Liver (tissue), 3 donors: Measurements from ENCODE around the gene ATP4A.

ENCODE experiments used
- FOXA1 ChIP-seq: IDR thresholded peaks from 2 replicates; pipeline ENCODE4 v1.6.1; 2016; ENCODE audit warnings: antibody characterized with exemption
- GABPA ChIP-seq, 2 donors: IDR thresholded peaks in 1 of 2; conservative IDR thresholded peaks in 1 of 2; 2 replicates each; pipeline ENCODE4 v1.6.1; 2016; ENCODE audit warnings: antibody characterized with exemption in 2 of 2, mild to moderate bottlenecking in 1 of 2, moderate library complexity in 1 of 2
- RAD21 ChIP-seq, 2 donors: IDR thresholded peaks; 2 replicates each; pipeline ENCODE4 v1.6.1; 2016; ENCODE audit warnings: antibody characterized with exemption in 2 of 2, mild to moderate bottlenecking in 2 of 2
- RXRA ChIP-seq, 2 donors: IDR thresholded peaks; 2 replicates each; pipeline ENCODE4 v1.6.1; 2017 to 2018; ENCODE audit warnings: antibody characterized with exemption in 2 of 2, mild to moderate bottlenecking in 1 of 2
- TAF1 ChIP-seq: conservative IDR thresholded peaks from 2 replicates; pipeline ENCODE4 v1.6.1; 2016; ENCODE audit warnings: antibody characterized with exemption, mild to moderate bottlenecking
- YY1 ChIP-seq: IDR thresholded peaks from 2 replicates; pipeline ENCODE4 v1.6.1; 2016; ENCODE audit warnings: antibody characterized with exemption, mild to moderate bottlenecking
- TF ChIP-seq, protein P1 (sequence below): fragments of 150-350 bp; IDR thresholded peaks from 2 replicates; pipeline ENCODE4 v1.5.1; 2017; ENCODE audit warnings: improper control_type of control experiment, low read depth, low read length; ENCODE audit not compliant: missing input control
- TF ChIP-seq, protein P2 (sequence below): IDR thresholded peaks from 2 replicates; pipeline ENCODE4 v1.6.1; 2016; ENCODE audit warnings: antibody characterized with exemption, mild to moderate bottlenecking
- TF ChIP-seq, protein P3 (sequence below): IDR thresholded peaks from 2 replicates; pipeline ENCODE4 v1.6.1; 2016; ENCODE audit warnings: antibody characterized with exemption
- TF ChIP-seq, protein P4 (sequence below): IDR thresholded peaks from 2 replicates; pipeline ENCODE4 v1.6.1; 2016; ENCODE audit warnings: antibody characterized with exemption
- donor health status: healthy.
- donor health status: healthy.

DNA sequence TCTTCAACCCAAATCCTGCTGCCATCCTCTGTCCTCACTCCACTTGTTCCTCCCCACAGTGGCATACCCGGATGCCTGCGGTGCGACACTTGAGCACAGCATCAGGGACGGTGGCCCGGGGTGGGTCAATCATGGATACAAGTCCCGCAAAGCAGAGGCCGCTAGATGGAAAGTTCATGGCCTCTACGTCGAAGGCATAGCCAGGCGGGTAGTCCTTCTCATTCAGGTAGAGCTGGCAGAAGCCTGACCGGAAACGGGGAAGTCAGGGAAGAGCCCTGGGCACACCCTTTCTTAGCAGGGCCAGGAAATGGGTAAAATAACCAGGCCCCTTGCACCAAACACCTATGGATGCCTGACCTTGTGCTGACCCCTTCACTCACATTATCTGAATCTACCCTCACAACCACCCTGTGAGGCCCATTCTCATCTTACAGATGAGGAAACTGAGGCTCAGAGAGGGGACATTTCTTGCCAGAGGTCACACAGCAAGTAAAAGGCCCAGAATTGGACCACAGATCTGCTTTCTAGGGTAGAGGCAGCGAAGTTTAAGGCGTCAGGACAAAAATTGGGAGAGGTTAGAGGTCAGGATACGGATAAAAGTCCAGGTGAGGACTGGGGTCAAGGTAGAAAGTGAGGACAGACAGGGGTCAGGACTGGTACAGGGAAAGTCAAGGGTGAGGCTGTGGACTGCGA is 6.5 kb downstream of the ATP4A start:
- TF ChIP-seq, protein P1, sequence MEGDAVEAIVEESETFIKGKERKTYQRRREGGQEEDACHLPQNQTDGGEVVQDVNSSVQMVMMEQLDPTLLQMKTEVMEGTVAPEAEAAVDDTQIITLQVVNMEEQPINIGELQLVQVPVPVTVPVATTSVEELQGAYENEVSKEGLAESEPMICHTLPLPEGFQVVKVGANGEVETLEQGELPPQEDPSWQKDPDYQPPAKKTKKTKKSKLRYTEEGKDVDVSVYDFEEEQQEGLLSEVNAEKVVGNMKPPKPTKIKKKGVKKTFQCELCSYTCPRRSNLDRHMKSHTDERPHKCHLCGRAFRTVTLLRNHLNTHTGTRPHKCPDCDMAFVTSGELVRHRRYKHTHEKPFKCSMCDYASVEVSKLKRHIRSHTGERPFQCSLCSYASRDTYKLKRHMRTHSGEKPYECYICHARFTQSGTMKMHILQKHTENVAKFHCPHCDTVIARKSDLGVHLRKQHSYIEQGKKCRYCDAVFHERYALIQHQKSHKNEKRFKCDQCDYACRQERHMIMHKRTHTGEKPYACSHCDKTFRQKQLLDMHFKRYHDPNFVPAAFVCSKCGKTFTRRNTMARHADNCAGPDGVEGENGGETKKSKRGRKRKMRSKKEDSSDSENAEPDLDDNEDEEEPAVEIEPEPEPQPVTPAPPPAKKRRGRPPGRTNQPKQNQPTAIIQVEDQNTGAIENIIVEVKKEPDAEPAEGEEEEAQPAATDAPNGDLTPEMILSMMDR: no peak
- TF ChIP-seq GABPA (IDR thresholded peaks at IDR 0.05 in 1 of 2, conservative IDR thresholded peaks at IDR 0.05 in 1 of 2) (no peak), RXRA (IDR thresholded peaks at IDR 0.05) (no peak), FOXA1 (no peak), TAF1 (no peak), RAD21 (IDR thresholded peaks at IDR 0.05) (no peak), YY1 (no peak)
- TF ChIP-seq, protein P2, sequence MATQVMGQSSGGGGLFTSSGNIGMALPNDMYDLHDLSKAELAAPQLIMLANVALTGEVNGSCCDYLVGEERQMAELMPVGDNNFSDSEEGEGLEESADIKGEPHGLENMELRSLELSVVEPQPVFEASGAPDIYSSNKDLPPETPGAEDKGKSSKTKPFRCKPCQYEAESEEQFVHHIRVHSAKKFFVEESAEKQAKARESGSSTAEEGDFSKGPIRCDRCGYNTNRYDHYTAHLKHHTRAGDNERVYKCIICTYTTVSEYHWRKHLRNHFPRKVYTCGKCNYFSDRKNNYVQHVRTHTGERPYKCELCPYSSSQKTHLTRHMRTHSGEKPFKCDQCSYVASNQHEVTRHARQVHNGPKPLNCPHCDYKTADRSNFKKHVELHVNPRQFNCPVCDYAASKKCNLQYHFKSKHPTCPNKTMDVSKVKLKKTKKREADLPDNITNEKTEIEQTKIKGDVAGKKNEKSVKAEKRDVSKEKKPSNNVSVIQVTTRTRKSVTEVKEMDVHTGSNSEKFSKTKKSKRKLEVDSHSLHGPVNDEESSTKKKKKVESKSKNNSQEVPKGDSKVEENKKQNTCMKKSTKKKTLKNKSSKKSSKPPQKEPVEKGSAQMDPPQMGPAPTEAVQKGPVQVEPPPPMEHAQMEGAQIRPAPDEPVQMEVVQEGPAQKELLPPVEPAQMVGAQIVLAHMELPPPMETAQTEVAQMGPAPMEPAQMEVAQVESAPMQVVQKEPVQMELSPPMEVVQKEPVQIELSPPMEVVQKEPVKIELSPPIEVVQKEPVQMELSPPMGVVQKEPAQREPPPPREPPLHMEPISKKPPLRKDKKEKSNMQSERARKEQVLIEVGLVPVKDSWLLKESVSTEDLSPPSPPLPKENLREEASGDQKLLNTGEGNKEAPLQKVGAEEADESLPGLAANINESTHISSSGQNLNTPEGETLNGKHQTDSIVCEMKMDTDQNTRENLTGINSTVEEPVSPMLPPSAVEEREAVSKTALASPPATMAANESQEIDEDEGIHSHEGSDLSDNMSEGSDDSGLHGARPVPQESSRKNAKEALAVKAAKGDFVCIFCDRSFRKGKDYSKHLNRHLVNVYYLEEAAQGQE: no peak
- TF ChIP-seq, protein P3, sequence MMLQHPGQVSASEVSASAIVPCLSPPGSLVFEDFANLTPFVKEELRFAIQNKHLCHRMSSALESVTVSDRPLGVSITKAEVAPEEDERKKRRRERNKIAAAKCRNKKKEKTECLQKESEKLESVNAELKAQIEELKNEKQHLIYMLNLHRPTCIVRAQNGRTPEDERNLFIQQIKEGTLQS: no peak
- TF ChIP-seq, protein P4, sequence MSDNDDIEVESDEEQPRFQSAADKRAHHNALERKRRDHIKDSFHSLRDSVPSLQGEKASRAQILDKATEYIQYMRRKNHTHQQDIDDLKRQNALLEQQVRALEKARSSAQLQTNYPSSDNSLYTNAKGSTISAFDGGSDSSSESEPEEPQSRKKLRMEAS: no peak
